DMS 273 (cell line): ENCODE data around the gene SDHD.
"Not testable (repeated sequence)": the region's sequence is repeated elsewhere in the genome, so short reads cannot be mapped to it uniquely, and the experiment has no call there.

Source experiments
- DNase-seq: peaks from one replicate; lab custom pipeline; 2025; ENCODE audit not compliant: unreplicated experiment; lab: John Stamatoyannopoulos, UW

SDHD gene

GRCh38 chr11:112086422-112087191 lies at the start of gene SDHD, which contains the start of gene TIMM8B:
SDHD (plus strand) TSS chr11:112086873; CDS start chr11:112086908, 35 bp downstream.
TIMM8B (minus strand) TSS chr11:112086756; CDS start chr11:112086723, 33 bp downstream.
- DNase-seq = peak; percentile 97

- DNase-seq = no peak
Observed at GRCh38 chr11:112037527-112037926, 49.1 kb upstream of the SDHD start.

- no peak for DNase-seq
Observed at GRCh38 chr11:112042161-112042960, 44.3 kb upstream of the SDHD start.

GRCh38 chr11:112042961-112043304 lies 43.7 kb upstream of the SDHD start:
- no peak for DNase-seq

GRCh38 chr11:112044961-112045360 lies 41.7 kb upstream of the SDHD start:
- no peak for DNase-seq

GRCh38 chr11:112046647-112047046 lies 40.0 kb upstream of the SDHD start:
- not testable (repeated sequence) for DNase-seq

GRCh38 chr11:112048256-112048655 lies 38.4 kb upstream of the SDHD start:
- not testable (repeated sequence) for DNase-seq

- no peak for DNase-seq
Observed at GRCh38 chr11:112049777-112050176, 36.9 kb upstream of the SDHD start.

- DNase-seq = no peak
Observed at GRCh38 chr11:112050721-112051120, 36.0 kb upstream of the SDHD start.

- DNase-seq = no peak
Observed at GRCh38 chr11:112051768-112052167, 34.9 kb upstream of the SDHD start.

- DNase-seq = no peak
Observed at GRCh38 chr11:112057170-112057569, 29.5 kb upstream of the SDHD start.

- no peak for DNase-seq
Observed at GRCh38 chr11:112058103-112058502, 28.6 kb upstream of the SDHD start.

- DNase-seq = no peak
Observed at GRCh38 chr11:112062923-112063322, 23.8 kb upstream of the SDHD start.

- DNase-seq = peak; percentile 90
Observed at GRCh38 chr11:112073941-112074811, 12.5 kb upstream of the SDHD start, which contains the start of the genes NKAPD1 and PIH1D2. NKAPD1 (plus strand) TSS chr11:112074299; CDS start chr11:112075575, 1,276 bp downstream. PIH1D2 (minus strand) TSS chr11:112074017; CDS start chr11:112073174, 843 bp downstream.

GRCh38 chr11:112082729-112083128 lies 3.9 kb upstream of the SDHD start:
- DNase-seq = no peak

- DNase-seq = peak; percentile 43
Observed at GRCh38 chr11:112085822-112086421, 751 bp upstream of the SDHD start.

- DNase-seq = no peak
Observed at GRCh38 chr11:112087212-112087611, 539 bp downstream of the SDHD start.

- DNase-seq = not testable (repeated sequence)
Observed at GRCh38 chr11:112095302-112095701, 8.6 kb downstream of the SDHD start.

- DNase-seq = no peak
Observed at GRCh38 chr11:112096194-112096593, 9.5 kb downstream of the SDHD start.

GRCh38 chr11:112097734-112098528 lies 11.3 kb downstream of the SDHD start:
- DNase-seq = no peak
